Smooth muscle cell (in vitro differentiated cells): ENCODE results near the gene AOPEP. TPM values are rescaled to one million over a fixed set of nuclear protein-coding genes. Genes with fewer than 3 reads are reported as not detected.
A peak's percentile ranks its signal among the peaks of the same experiment; 100 is the strongest.

Source experiments
- DNase-seq: peaks from one replicate; lab custom pipeline; 2025; ENCODE audit not compliant: unreplicated experiment; lab: John Stamatoyannopoulos, UW
- H2AFZ ChIP-seq: fragments of 200-600 bp; sonication (generic); 2 replicates; pipeline ENCODE4 v1.6.0; 2016; ENCODE audit warnings: antibody characterized with exemption, low read depth, mild to moderate bottlenecking
- H3F3A ChIP-seq: fragments of 200-600 bp; sonication (generic); 2 replicates; pipeline ENCODE4 v1.6.0; 2017; ENCODE audit warnings: antibody characterized with exemption, low read depth
- H3K27ac ChIP-seq: fragments of 200-600 bp; sonication (generic); 2 replicates; pipeline ENCODE4 v1.5.1; 2016; ENCODE audit warnings: low read depth, mild to moderate bottlenecking
- H3K27me3 ChIP-seq: fragments of 200-600 bp; sonication (generic); 2 replicates; pipeline ENCODE4 v1.6.1; 2016; ENCODE audit warnings: low read depth, mild to moderate bottlenecking
- H3K36me3 ChIP-seq: fragments of 200-600 bp; sonication (generic); 2 replicates; pipeline ENCODE4 v1.5.1; 2016; ENCODE audit warnings: low read depth
- H3K4me1 ChIP-seq: fragments of 200-600 bp; sonication (generic); 2 replicates; pipeline ENCODE4 v1.5.1; 2016; ENCODE audit warnings: low read depth
- H3K4me2 ChIP-seq: fragments of 200-600 bp; sonication (generic); 2 replicates; pipeline ENCODE4 v1.6.0; 2016; ENCODE audit warnings: mild to moderate bottlenecking
- H3K4me3 ChIP-seq: fragments of 200-600 bp; sonication (generic); 2 replicates; pipeline ENCODE4 v1.5.1; 2016; ENCODE audit warnings: mild to moderate bottlenecking
- H3K79me2 ChIP-seq: fragments of 200-600 bp; sonication (generic); 2 replicates; pipeline ENCODE4 v1.6.0; 2016; ENCODE audit warnings: low read depth, mild to moderate bottlenecking
- H3K9ac ChIP-seq: fragments of 200-600 bp; sonication (generic); 2 replicates; pipeline ENCODE4 v1.6.0; 2016; ENCODE audit warnings: low read depth
- H3K9me3 ChIP-seq: fragments of 200-600 bp; sonication (generic); replicated peaks from 2 replicates; pipeline ENCODE4 v1.5.1; 2016; ENCODE audit warnings: low read depth
- H4K20me1 ChIP-seq: fragments of 200-600 bp; sonication (generic); 2 replicates; pipeline ENCODE4 v1.6.0; 2016; ENCODE audit warnings: low read depth
- CTCF ChIP-seq: fragments of 200-600 bp; sonication (generic); IDR thresholded peaks from 2 replicates; pipeline ENCODE4 v1.5.1; 2017; ENCODE audit warnings: borderline replicate concordance, mild to moderate bottlenecking, antibody characterized with exemption; ENCODE audit not compliant: insufficient read depth, poor library complexity, severe bottlenecking
- WGBS: methylation state at CpG from one replicate; pipeline ENCODE4 v1.1.7; 2016; ENCODE audit warnings: low lambda C conversion rate; 5-methylcytosine and 5-hydroxymethylcytosine counted together
- polyA plus RNA-seq: library from polyadenylated mRNA; unstranded; fragments of >200 nt; fragmentation: Nextera tagmentation; extraction: Ambion mirVana; gene quantifications from 2 replicates; pipeline ENCODE4 v1.2.1, GENCODE V29; 2016
- total RNA-seq: library from RNA; depleted of rRNA; stranded (reverse); fragments of >200 nt; gene quantifications from 2 replicates; pipeline ENCODE4 v1.2.3, GENCODE V29; 2014

The AOPEP gene
- total and polyA plus RNA-seq, 2 experiments from 2014 or later = 52.7 to 94.9 TPM

GRCh38 chr9:94993821-94994165 lies 267.3 kb downstream of the AOPEP start:
- no peak for DNase-seq
- no peak for TF ChIP-seq CTCF
- 82% methylated on average over 7 of the region's 7 CpGs for WGBS

GRCh38 chr9:94995048-94995693 lies 268.7 kb downstream of the AOPEP start:
- 66% methylated on average over 3 of the region's 3 CpGs for whole genome bisulfite sequencing
- peak overlapping the region; percentile 65 for H3K27ac ChIP-seq
- H3K4me3 ChIP-seq = no peak overlapping the region
- H3K27me3 ChIP-seq = no peaks in the 10 kb centered on the region
- no peak overlapping the region for H2AFZ ChIP-seq
- H3K9me3 ChIP-seq = no peaks in the 10 kb centered on the region
- no peaks in the 10 kb centered on the region for H4K20me1 ChIP-seq
- no peaks in the 10 kb centered on the region for H3K79me2 ChIP-seq
- H3K9ac ChIP-seq = no peak overlapping the region
- no peak for TF ChIP-seq CTCF
- peak overlapping the region; percentile 59 for H3K4me2 ChIP-seq
- no peak for DNase-seq
- peaks cover 15% of the 10 kb centered on the region for H3F3A ChIP-seq
- no peaks in the 10 kb centered on the region for H3K36me3 ChIP-seq
- H3K4me1 ChIP-seq = peaks cover 12% of the 10 kb centered on the region

More at GRCh38 chr9:94993821-94994165, 267.3 kb downstream of the AOPEP start:
- H3K4me2 ChIP-seq = no peak overlapping the region
- no peak overlapping the region for H3K9ac ChIP-seq
- H3K9me3 ChIP-seq = no peaks in the 10 kb centered on the region
- H2AFZ ChIP-seq = no peak overlapping the region
- peaks cover 12% of the 10 kb centered on the region for H3K4me1 ChIP-seq
- H4K20me1 ChIP-seq = no peaks in the 10 kb centered on the region
- H3K27me3 ChIP-seq = no peaks in the 10 kb centered on the region
- no peaks in the 10 kb centered on the region for H3K36me3 ChIP-seq
- H3K27ac ChIP-seq = no peak overlapping the region
- H3K4me3 ChIP-seq = no peak overlapping the region
- H3K79me2 ChIP-seq = no peaks in the 10 kb centered on the region
- peaks cover 15% of the 10 kb centered on the region for H3F3A ChIP-seq

- TF ChIP-seq CTCF = no peak
- DNase-seq = no peak
- H3K27ac ChIP-seq = peak overlapping the region; percentile 65
- H3F3A ChIP-seq = peaks cover 15% of the 10 kb centered on the region
- no peaks in the 10 kb centered on the region for H3K9me3 ChIP-seq
- H3K4me1 ChIP-seq = peaks cover 12% of the 10 kb centered on the region
- WGBS = 87% methylated on average over 1 of the region's 1 CpG
- H3K9ac ChIP-seq = no peak overlapping the region
- no peaks in the 10 kb centered on the region for H4K20me1 ChIP-seq
- no peak overlapping the region for H2AFZ ChIP-seq
- no peaks in the 10 kb centered on the region for H3K79me2 ChIP-seq
- no peaks in the 10 kb centered on the region for H3K27me3 ChIP-seq
- H3K36me3 ChIP-seq = no peaks in the 10 kb centered on the region
- H3K4me3 ChIP-seq = no peak overlapping the region
- H3K4me2 ChIP-seq = peak overlapping the region; percentile 59
These were observed 270.1 kb downstream of the AOPEP start for GRCh38 chr9:94996641-94997040.

GRCh38 chr9:94997727-94998126 lies 271.2 kb downstream of the AOPEP start:
- Histone ChIP-seq H3K36me3 (no peaks in the 10 kb centered on the region), H3K27ac (no peak overlapping the region), H4K20me1 (no peaks in the 10 kb centered on the region), H3K4me3 (no peak overlapping the region), H3K27me3 (no peaks in the 10 kb centered on the region), H3K4me1 (peaks cover 15% of the 10 kb centered on the region), H3K79me2 (peaks cover 11% of the 10 kb centered on the region), H3K4me2 (no peak overlapping the region), H3K9me3 (no peaks in the 10 kb centered on the region), H2AFZ (no peak overlapping the region), H3F3A (peaks cover 15% of the 10 kb centered on the region), H3K9ac (no peak overlapping the region)
- DNase-seq = no peak
- WGBS = 97% methylated on average over 5 of the region's 5 CpGs
- no peak for TF ChIP-seq CTCF
